ENCODE results near the gene POLRMT.
"Not testable (repeated sequence)": the region's sequence is repeated elsewhere in the genome, so short reads cannot be mapped to it uniquely, and the experiment has no call there.

The POLRMT gene

DNA sequence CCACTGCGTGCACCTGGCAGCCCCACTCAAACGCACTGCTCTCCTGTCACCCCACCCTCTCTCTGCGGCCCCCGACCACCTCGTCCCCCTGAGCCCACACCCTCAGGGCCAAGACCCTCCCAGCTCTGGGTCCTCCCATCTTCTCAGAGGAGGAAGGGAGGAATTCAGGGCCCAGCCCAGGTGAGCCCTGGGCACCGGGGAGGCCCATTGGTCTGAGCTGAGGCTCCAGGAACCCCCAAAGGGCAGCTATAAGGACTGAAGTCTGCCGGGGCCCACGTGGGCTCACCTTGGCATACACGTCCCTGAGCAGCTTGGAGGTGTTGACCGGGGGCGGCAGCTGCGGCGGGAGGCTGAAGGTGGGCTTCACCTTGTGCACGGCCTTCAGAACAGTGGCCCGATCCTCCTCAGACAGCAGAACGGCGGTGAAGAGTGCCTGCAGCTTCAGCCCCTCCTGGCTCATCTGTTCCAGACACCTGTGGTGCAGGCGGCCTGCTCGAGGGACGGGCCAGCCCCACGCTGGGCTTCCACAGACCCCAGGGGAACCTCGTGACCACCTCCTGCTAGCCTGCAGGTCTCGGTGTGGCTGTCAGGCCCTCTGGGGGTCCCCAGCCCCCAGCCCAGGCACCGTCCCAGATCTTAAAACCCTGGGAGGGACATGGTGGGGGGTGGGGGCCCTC is 8.8 kb downstream of the POLRMT start:
- no peak for DNase-seq

DNA sequence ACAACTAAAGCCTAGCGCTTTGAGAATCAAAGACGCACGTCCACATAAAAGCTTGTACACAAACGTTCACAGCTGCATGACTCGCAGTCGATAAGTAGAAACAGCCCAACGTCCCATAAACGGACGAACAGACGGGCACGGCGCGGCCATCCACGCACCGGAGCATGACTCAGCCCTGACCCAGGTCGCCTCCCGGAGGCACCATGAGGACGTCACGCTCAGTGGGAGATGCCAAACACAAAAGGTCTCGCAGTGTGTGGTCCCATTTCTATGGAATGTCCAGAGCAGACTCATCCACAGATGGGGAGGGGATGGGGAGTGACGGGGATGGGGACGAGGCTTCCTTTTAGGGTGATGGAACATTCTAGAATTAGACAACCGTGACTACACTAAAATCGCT is 9.4 kb downstream of the POLRMT start:
- no peak for DNase-seq

DNA sequence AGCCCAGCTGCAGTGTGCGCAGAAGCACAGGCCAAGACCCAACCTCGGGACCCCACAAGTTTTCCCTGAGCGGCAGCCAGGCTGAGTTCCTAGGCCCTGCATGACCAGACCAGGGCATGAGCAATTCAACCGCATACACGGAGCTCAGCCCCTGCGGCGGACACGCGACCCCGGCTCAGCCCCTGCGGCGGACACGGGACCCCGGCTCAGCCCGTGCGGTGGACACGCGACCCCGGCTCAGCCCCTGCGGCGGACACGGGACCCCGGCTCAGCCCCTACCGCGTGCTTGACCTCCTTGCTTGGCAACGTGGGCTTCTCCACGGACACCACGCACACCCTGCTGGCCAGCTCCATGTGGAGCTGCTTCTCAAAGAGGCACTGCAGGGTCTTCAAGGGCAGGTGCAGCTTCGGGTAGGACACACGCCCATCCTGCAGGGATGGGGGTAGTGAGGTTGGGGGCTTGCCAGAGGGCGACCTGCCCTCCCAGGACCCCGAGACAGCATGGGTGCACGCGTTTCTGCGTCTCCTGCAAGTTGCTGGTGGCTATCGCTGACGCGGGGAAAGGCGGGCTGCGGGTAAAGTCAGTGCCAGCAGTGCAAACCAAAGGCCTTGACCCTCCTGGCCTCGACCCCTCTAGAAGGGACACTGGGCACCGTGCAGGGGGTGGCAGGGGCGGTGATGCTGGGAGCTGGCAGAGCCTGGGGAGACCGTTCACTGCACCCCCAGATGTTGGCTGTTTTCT is 10.0 kb downstream of the POLRMT start:
- DNase-seq, result no peak

DNA sequence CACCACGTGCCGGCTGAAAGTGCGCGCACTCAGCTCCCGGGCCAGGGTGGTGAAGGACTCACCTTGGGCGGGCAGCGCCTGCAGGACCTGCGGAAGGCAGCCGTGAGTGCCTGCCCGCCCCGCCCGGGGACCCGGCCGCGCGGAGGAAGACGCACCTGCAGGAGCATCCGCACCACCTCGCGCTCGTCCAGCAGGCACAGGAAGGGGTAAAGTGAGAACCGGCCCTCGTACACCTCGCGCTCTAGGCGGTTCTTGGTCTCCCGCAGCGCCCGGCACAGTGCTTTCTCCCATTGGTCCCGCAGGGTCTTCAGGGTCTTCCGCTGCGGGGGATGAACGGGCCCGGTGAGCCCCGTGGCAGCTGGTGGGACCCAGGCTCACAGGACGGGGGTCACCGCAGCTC is 10.7 kb downstream of the POLRMT start:
- no peak for DNase-seq

DNA sequence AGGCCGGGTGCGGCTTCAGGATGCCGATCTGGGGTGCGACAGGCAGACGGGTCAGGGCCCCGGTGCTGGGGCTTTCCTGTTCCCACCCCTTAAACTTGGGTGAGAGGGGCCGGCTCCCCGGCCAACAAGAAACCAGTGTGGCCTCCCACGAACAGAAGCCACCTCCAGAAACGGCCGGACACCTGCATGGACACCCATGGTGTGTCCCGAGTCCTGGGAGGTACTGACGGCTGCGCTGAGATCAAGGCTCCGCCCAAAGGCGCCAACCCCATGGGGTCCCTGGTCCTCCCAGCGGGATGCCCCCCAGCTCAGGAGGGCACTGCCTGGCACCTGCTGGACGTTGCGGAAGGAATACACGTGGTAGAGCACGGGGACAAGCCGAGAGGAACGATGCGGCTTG is 11.5 kb downstream of the POLRMT start:
- no peak for DNase-seq

DNA sequence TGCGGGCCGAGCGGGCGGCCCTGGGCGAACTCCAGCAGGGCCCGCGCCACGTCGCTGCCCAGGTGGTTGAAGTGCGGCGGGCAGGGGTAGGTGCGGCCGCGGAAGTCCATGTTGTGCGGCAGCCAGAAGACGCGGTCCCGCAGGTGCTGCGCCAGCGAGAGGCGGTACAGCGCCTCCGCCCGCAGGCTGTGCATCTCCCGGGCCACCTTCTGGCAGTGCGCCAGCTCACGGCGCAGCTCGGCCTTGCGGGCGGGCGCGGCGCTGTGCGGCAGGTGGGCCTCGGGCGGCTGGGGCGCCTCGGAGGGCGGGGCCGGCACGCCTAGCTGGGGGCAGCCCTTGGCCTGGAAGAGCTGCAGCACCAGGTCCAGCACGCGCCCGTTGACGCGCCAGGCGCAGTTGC is 12.1 kb downstream of the POLRMT start:
- not testable (repeated sequence) for DNase-seq

DNA sequence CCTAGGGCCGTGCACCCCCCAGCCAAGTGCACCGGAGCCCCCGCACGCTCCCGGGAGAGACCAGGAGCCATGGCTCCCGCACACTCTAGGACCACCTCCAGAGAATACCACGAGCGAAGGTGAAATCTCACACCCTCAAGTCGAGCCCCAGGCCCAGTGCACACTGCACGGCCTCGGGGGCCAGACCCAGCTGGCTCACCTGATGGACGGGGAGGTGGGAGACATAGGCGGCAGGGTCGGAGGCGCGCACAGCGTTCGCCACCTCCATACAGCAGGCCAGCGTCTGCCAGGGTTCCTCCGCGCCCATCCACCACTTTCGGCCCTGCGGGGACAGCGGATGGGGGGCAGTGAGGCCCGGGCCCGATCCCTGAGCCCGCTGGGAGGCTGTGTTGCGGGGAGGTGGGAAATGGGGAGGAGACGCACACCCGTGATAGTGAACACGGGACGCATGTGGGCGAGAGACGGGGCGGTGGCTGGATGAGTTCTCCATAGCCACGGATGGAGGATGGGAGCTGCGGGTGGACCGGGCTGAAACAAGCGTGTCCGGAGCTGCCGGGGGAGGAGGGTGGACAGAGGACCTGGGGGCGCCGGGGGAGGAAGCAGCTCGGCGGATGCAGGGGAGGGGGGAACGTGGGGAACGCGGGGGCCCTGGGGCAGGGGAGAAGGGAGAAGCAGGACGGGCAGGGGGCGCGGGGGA is 13.0 kb downstream of the POLRMT start:
- no peak for DNase-seq

DNA sequence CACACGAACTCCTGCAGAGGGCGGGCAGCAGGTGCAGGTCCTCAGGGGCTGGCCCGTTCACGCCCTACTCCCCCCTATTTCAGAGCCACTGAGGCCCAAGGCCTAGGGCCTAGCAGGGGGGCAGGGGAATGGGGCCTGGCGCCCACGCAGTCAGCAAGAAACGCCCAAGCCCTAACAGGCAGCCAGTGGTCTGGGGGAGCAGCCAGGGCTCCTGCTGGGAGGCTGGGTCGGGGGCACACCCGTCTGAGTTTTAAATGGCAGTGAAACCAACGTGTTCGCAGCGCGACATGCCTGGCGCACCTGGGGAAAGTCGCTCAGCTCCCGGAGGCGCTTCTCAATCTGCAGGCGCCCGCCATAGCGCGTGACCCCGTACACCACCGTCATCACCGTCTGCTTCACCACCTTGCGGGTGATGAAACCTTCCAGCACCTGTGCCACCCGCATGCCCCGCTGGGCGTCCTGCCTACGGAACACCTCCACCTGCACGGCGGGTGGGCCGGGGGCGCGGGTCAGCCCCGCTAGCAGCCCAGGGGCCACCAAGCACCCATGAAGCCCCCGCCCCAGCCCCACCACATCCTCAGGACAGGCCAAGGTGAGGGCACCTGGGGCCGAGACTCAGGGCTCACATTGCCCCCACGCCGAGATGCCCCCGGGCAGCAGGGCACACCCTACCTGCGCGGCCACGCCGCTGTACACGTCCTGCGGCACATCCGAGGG is 13.9 kb downstream of the POLRMT start:
- no peak for DNase-seq

DNA sequence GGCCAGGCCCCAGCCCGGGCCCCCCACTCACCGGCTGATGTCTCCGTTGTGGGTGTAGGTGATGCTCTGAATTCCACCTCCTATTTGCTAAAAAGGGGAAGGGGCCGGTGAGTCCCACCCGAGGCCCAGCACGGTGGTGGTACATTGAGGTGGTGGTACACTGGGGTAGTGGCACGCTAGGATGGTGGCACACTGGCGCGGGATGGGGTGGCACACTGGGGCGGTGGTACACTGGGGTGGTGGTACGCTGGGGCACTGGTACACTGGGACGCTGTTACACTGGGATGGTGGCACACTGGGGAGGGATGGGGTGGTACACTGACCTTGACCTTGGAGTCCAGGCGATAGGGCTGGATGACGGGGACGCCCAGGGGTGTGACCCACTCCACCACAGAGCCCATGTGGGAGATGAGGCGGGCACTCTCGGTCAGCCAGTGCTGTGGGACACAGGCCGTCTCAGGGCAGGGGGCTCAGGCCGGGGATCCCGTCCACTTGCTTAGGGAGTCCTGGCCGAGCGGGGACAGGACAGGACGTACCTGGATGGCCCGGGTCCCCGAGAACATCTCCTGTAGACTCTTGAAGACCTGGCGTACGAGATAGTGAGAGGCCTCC is 14.6 kb downstream of the POLRMT start:
- DNase-seq, result no peak

DNA sequence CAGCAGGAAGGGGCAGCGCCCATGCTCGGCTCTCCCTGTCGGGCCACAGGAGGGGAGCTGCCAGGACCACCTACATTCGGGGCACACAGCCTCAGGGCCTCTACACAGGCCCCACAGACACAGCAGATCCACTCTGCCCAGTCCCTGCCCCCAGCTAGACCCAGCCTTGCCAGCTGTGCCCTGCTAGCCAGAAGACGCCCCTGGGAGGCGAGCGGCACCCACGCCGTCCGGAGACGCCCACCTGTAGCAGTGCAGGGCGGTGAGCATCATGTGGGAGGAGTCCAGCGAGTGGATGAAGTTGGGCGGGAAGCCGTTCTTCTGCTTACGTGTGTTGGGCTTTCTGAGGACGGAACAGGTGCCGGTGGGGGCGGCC is 15.1 kb downstream of the POLRMT start:
- DNase-seq, result no peak

DNA sequence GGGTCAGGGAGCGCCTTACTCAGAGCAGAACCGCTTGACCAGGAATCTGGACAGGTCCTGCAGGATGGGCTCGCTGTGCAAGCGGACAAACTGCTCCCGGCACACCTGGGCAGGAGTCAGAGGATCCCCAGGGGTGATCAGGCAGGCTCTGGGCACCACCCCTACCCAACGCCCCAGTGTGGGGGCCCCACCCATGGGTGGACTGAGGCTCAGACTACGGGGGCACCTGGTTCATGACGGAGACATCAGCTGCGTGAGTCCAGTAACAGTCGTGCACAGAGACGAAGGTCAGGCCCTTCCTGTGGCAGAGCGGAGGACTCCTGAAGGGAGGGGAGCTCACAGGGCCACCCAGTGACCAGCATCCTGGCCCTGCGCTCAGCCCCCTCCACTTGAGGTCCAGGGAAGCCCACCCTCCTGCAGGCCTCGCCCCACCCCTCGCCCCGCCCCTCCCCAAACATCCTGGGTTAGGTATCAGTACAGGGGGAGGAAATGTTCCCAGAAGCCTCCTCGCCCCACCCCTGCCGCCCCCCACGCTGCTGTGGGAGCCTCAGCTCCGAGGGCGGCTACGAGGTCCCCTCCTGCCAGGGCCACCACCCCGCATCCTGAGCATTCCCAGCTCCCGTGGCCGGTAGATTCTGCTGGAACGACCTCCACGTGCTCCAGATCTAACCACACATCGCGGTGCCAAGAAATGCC is 15.6 kb downstream of the POLRMT start:
- no peak for DNase-seq

DNA sequence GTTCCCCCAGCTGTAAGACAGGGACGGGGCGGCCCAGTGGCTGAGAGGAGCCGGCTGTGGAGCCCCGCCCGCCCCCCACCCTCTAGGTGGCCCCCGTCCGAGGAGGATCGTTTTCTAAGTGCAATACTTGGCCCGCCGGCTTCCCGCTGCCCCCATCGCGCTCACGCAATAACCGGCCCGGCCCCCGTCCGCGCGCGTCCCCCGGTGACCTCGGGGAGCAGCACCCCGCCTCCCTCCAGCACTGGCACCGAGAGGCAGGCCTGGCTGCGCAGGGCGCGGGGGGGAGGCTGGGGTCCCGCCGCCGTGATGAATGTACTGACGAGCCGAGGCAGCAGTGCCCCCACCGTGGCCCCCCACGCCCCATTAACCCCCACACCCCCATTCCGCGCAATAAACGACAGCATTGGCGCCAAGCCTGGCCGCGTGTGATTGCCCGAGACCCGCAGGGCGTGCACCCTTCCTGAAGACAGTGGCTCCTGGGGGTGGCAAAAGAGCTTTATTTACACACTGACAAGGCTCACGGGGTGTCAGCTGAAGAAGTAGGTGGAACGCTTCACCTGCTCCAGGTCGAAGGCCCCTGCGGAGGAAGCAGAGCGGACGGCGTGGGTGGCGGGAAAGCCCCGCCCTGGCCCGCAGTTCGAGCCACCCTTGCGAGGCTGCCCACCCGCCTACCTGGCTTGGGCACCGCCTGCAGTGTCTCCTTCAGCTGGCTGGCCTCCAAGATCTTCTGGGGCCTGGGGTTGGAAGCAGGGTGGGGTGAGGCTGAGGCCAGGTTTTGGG is 16.4 kb downstream of the POLRMT start:
- DNase-seq, result no peak

DNA sequence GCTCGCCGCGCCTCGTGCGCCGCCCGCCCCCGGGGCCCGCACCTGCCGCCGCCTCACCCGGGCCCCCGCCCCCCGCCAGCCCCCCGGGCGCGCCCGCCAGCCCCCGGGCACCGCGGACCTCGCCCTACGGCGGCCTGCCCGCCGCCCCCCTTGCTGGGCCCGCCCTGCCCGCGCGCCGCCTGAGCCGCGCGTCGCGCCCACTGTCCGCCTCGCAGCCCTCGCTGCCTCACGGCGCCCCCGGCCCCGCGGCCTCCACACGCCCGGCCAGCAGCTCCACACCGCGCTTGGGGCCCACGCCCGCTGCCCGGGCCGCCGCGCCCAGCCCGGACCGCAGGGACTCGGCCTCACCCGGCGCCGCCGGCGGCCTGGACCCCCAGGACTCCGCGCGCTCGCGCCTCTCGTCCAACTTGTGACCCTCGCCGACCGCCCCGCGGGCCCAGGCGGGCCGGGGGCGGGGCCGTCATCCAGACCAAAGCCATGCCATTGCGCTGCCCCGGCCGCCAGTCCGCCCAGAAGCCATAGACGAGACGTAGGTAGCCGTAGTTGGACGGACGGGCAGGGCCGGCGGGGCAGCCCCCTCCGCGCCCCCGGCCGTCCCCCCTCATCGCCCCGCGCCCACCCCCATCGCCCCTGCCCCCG is 17.2 kb downstream of the POLRMT start:
- DNase-seq, result no peak

DNA sequence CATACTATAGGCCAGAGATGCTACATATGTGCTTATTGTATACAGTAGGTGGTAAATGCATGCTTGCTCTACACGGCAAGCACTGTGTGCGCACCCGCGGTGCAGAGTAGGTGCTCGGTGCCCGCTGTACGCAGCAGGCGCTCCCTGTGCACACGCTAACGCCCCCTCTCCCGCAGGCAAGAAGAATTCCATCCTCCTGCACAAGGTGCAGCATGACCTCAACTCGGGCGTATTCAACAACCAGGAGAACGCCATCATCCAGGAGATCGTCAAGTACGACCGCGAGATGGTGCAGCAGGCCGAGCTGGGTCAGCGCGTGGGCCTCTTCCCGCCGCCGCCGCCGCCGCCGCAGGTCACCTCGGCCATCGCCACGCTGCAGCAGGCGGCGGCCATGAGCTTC is 17.7 kb downstream of the POLRMT start:
- DNase-seq, result no peak

DNA sequence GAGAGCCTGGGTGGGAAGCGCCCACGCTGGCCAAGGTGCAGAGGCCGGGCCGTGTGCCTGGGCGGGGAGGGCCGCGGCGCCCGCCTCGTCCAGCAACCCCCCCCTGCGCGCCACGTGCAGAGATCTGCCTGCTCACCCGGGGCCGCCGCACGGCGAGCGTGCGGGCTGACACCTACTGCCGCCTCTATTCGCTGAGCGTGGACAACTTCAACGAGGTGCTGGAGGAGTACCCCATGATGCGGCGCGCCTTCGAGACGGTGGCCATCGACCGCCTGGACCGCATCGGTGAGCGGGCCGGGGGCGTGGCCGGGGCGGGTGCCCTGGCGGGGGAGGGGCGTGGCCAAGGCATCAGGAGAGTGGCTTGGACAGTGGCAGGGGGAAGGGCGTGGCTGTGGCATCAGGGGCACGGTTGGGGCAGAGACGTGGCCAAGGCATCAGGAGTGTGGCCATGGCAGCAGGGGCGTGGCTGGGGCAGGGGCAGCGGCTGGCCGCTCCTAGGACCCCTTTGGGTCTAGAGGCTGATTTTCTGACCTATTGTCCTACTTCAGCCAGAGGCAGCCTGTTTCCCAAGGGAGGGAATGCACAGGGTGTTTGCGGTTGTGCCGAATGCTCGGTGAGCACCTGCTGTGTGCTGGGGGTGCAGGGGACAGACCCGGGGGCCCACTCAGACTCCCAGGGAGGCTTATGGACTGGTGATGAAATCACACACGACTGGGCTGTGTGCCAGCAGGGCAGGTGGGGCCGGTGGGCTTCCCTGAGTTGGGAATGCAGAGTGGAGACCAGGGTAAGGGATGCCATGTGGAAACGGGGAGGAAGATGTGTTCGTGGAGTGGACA is 19.4 kb downstream of the POLRMT start:
- no peak for DNase-seq

DNA sequence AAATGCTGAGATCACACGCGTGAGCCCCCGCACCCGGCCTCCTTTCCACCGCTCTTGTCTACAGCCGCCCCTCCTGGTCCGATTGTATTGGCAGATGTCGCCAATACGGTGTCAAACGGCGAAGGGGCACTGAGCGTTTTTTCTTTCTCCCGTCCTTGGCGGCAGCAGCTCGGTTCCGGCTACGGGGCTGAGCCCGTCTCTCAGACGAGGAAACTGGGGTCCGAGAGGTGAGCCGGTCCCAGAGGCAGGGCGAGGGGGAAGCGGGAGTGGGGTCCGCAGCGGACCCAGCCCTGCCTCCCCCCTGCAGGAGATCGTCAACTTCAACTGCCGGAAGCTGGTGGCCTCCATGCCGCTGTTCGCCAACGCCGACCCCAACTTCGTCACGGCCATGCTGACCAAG is 20.4 kb downstream of the POLRMT start:
- no peak for DNase-seq

DNA sequence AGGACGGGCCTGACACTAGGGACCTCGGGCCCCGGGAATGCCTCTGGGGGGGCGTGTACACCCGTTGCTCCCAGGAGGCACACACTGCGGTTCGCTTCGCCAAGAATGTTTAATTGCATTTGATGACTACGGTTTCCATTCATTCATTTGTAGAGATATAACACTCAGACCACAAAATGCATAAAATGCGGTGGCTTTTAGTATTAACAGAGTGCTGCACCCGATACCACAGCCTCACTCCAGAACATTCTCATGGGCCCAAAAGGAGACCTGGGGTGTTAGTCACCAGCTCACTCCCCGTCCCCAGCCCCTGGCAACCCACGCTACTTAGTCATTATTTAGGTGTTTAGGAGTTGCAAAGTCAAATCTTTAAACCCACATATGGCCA is 21.9 kb downstream of the POLRMT start:
- DNase-seq, result peak in 2 of 4 experiments; percentile 29 to 38

DNA sequence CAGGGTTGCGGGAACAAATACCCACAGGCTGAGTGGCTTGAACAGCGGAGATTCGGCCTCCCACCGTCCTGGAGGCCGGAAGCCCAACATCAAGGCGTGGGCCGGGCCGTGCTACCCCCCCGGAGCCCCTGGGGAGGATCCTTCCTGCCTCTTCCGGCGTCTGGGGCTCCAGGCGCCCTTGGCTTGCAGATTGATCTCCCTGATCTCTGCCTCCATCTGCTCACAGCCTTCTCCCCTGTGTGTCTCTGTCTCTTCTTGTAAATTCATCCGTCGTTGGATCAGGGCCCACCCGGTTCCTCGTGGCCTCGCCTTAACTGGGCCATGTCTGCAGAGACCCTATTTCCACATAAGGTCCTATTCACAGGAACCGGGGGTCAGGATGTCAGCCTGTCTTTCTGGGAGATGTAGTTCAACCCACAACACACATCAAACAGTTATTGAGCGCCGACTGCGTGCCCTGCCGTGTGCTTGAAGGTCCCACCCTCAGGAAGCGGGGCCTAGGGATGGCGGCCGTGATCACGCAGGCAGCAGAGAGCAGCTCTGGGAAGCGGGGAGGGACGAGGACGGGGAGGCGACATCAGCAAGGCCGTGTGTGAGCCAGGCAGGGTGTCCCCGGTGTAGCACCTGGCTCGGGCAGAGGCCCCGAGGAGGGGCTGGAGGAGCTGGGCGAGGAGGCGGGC is 22.4 kb downstream of the POLRMT start:
- peak in 2 of 4 experiments; percentile 34 to 42 for DNase-seq

DNA sequence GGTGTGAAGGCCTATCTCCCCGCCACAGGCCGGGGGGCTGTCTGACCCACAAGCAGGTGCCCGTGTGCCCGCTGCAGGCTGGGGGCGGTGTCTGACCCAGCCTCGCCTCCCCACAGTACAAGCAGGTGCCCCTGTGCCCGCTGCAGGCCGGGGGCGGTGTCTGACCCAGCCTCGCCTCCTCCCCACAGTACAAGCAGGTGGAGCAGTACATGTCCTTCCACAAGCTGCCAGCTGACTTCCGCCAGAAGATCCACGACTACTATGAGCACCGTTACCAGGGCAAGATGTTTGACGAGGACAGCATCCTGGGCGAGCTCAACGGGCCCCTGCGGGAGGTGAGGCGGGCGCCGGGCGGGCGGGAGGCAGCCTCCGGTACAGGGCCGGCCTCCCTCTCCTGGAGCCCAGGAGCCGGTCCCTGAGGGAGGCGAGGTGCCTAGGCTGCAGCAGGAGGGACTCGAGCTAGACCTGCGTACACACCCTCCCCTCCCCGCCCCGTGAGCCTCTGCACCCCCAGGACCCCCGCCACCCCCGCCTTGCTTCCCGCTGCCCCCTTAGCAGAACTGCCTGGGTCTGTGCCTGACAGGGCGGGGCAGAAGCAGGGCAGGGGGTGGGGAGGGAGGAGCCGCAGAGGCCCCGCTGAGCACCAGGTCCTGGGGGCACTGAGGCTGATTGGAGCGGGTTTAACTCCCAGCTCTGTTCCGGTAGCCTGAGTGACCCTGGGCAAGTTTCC is 23.1 kb downstream of the POLRMT start:
- peak in 1 of 4 experiments; percentile 20 for DNase-seq
